Sigmoid colon (tissue), 7 donors: Measurements from ENCODE around the gene NR1H4. TPM values are rescaled to one million over a fixed set of nuclear protein-coding genes. Genes with fewer than 3 reads are reported as not detected.

Experiments
- DNase-seq: peaks from one replicate; pipeline ENCODE4 v3.0.0-alpha.2; 2019
- H3K27ac ChIP-seq, 4 donors: fragments of 200-600 bp; sonication (generic); one replicate each; pipeline ENCODE4 v1.5.1; 2016 to 2019; ENCODE audit warnings: mild to moderate bottlenecking in 1 of 4
- H3K27me3 ChIP-seq, 3 donors: fragments of 200-600 bp; sonication (generic); one replicate each; pipeline ENCODE4 v1.5.1; 2019; ENCODE audit warnings: mild to moderate bottlenecking in 1 of 3
- H3K36me3 ChIP-seq, 4 donors: fragments of 200-600 bp; sonication (generic); one replicate each; pipeline ENCODE4 v1.5.1; 2016 to 2019
- H3K4me1 ChIP-seq, 4 donors: fragments of 200-600 bp; sonication (generic); one replicate each; pipeline ENCODE4 v1.5.1; 2017 to 2019
- H3K4me3 ChIP-seq, 4 donors: fragments of 200-600 bp; sonication (generic); one replicate each; pipeline ENCODE4 v1.5.1; 2017 to 2019; ENCODE audit warnings: mild to moderate bottlenecking in 2 of 4, moderate library complexity in 1 of 4
- H3K9me3 ChIP-seq, 4 donors: fragments of 200-600 bp in 3 of 4; sonication (generic) in 3 of 4; one replicate each; pipeline versions ENCODE4 v1.5.1 to v1.6.1; 2013 to 2019
- EP300 ChIP-seq, 4 donors: sonication (generic); formaldehyde crosslinking; IDR thresholded peaks; one replicate each; pipeline ENCODE4 v1.6.1; 2017; ENCODE audit warnings: antibody characterized with exemption in 4 of 4
- POLR2A ChIP-seq, 2 donors: fragments of 450-650 bp; IDR thresholded peaks; one replicate each; pipeline ENCODE4 v1.6.1; 2016; ENCODE audit warnings: antibody characterized with exemption in 2 of 2, mild to moderate bottlenecking in 2 of 2, moderate library complexity in 2 of 2
- POLR2AphosphoS5 ChIP-seq, 4 donors: sonication (generic); formaldehyde crosslinking; IDR thresholded peaks; one replicate each; pipeline ENCODE4 v1.6.1; 2017; ENCODE audit warnings: antibody characterized with exemption in 4 of 4
- WGBS, 2 donors: extraction: QIAGEN DNeasy Blood & Tissue Kit; methylation state at CpG; one replicate each; pipeline ENCODE4 v1.1.7; 2013; 5-methylcytosine and 5-hydroxymethylcytosine counted together
- intact Hi-C: fragments of 100-400 bp; cut with DNase I; formaldehyde crosslinking; loops from one replicate; pipeline ENCODE4 v1.15.1; 2023
- polyA plus RNA-seq, 3 donors: library from polyadenylated mRNA; stranded (reverse); fragments of 200-250 nt; gene quantifications; one replicate each; pipeline ENCODE4 v1.2.3, GENCODE V29; 2013
- total RNA-seq, 4 donors: library from RNA; depleted of rRNA; stranded (reverse); fragments of >200 nt; gene quantifications; one replicate each; pipeline ENCODE4 v1.1.0, GENCODE V29; 2016
- TF ChIP-seq, protein P1 (sequence below), 4 experiments: fragments of 450-650 bp in 3 of 4; fragments of 200-600 bp in 1 of 4; IDR thresholded peaks; one replicate each; pipeline ENCODE4 v1.5.1; 2016 to 2019; ENCODE audit warnings: antibody characterized with exemption in 4 of 4, mild to moderate bottlenecking in 3 of 4, moderate library complexity in 2 of 4
- donor health status: healthy with polysubstance abuse.
- donor health status: Bipolar disorder and iron deficiency.
- donor health status: healthy.

NR1H4 gene
- total and polyA plus RNA-seq, 7 donors, result 4.5 to 43.9 (median 9.6) TPM; not detected in 4

DNA sequence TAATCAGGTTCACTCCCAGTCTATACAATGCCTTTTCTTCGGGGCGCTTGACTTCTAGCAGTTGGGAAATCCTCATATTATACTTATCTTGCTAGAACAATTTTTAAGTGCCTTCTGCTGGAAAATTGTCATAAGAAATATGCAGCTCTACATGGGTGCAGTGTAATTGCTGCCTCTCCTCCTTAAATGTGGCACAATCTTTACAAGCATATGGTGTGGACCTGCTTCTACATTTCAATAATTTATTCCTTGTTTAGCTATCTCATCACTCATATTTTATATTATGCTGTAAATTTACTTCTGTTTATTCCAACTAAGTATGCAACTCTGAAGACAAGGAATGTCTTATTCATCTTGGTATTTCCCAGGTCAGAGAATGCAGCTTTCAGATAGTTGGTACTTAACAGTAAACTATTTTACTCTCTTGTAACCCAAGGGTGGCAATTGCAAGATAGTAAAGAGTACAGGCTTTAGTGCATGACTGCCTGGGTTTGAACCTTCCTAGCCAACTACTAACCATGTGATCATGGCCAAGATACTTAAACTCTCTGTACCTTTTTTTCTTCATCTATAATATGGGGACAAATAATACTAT is 56.2 kb downstream of the NR1H4 start:
- 94% methylated on average over 2 of the region's 2 CpGs for WGBS, 2 donors
- no peaks in the 10 kb centered on the region for H3K27me3 ChIP-seq

GRCh38 chr12:100533376-100533775 is 59.7 kb downstream of the NR1H4 start:
- no peaks in the 10 kb centered on the region for H3K4me1 ChIP-seq
- no peak for TF ChIP-seq POLR2A (IDR thresholded peaks at IDR 0.05)
- TF ChIP-seq, protein P1, sequence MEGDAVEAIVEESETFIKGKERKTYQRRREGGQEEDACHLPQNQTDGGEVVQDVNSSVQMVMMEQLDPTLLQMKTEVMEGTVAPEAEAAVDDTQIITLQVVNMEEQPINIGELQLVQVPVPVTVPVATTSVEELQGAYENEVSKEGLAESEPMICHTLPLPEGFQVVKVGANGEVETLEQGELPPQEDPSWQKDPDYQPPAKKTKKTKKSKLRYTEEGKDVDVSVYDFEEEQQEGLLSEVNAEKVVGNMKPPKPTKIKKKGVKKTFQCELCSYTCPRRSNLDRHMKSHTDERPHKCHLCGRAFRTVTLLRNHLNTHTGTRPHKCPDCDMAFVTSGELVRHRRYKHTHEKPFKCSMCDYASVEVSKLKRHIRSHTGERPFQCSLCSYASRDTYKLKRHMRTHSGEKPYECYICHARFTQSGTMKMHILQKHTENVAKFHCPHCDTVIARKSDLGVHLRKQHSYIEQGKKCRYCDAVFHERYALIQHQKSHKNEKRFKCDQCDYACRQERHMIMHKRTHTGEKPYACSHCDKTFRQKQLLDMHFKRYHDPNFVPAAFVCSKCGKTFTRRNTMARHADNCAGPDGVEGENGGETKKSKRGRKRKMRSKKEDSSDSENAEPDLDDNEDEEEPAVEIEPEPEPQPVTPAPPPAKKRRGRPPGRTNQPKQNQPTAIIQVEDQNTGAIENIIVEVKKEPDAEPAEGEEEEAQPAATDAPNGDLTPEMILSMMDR (IDR thresholded peaks at IDR 0.05), result no peak
- no peak for DNase-seq
- H3K27ac ChIP-seq, result no peak overlapping the region
- WGBS, 2 donors, result 82 to 87% methylated on average over 3 of the region's 3 CpGs
- intact Hi-C loops, result no loop called here
- no peaks in the 10 kb centered on the region for H3K9me3 ChIP-seq
- no peak overlapping the region for H3K4me3 ChIP-seq
- H3K36me3 ChIP-seq, result no peaks in the 10 kb centered on the region
- no peaks in the 10 kb centered on the region for H3K27me3 ChIP-seq

More for the DNA sequence above, 56.2 kb downstream of the NR1H4 start:
- no peaks in the 10 kb centered on the region for H3K9me3 ChIP-seq
- no peak overlapping the region for H3K4me3 ChIP-seq
- intact Hi-C loops, result no loop called here
- TF ChIP-seq, protein P1 (IDR thresholded peaks at IDR 0.05), result no peak
- TF ChIP-seq EP300 (IDR thresholded peaks at IDR 0.05) (no peak), POLR2AphosphoS5 (IDR thresholded peaks at IDR 0.05) (no peak), POLR2A (IDR thresholded peaks at IDR 0.05) (no peak)
- H3K4me1 ChIP-seq, result no peaks in the 10 kb centered on the region
- no peak for DNase-seq
- no peak overlapping the region for H3K27ac ChIP-seq
- no peaks in the 10 kb centered on the region for H3K36me3 ChIP-seq

DNA sequence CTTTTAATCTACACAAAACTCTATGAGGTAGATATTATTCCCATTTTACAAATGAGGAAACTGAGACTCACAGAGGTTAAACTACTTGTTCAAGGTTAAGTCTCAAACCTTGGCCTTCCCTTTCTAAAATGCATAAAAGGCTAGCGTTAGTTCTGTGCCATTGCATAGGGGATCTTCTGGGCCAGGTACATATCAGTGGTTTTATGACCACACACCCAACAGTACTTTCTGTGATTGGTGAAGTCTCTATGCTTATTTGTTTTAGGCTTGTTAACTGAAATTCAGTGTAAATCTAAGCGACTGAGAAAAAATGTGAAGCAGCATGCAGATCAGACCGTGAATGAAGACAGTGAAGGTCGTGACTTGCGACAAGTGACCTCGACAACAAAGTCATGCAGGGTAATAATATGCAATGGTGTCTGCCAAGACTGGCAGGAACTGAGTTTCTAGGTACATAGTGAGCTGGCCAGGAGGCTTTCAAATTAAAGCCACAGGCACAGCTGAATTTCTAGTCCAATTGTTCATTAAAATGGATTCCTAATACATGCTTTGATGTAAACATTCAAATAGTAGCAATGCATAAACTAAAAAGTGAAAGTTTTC is 61.1 kb downstream of the NR1H4 start:
- TF ChIP-seq EP300 (IDR thresholded peaks at IDR 0.05), result no peak
- TF ChIP-seq, protein P1 (IDR thresholded peaks at IDR 0.05), result no peak
- TF ChIP-seq POLR2A (IDR thresholded peaks at IDR 0.05), result no peak
- TF ChIP-seq POLR2AphosphoS5 (IDR thresholded peaks at IDR 0.05), result no peak
- H3K9me3 ChIP-seq, result no peaks in the 10 kb centered on the region
- no peaks in the 10 kb centered on the region for H3K27me3 ChIP-seq
- intact Hi-C loops, result no loop called here
- no peak for DNase-seq
- no peak overlapping the region for H3K4me3 ChIP-seq
- no peaks in the 10 kb centered on the region for H3K36me3 ChIP-seq
- WGBS, 2 donors, result 18 to 66% methylated on average over 6 of the region's 6 CpGs
- no peak overlapping the region for H3K27ac ChIP-seq
- no peaks in the 10 kb centered on the region for H3K4me1 ChIP-seq

DNA sequence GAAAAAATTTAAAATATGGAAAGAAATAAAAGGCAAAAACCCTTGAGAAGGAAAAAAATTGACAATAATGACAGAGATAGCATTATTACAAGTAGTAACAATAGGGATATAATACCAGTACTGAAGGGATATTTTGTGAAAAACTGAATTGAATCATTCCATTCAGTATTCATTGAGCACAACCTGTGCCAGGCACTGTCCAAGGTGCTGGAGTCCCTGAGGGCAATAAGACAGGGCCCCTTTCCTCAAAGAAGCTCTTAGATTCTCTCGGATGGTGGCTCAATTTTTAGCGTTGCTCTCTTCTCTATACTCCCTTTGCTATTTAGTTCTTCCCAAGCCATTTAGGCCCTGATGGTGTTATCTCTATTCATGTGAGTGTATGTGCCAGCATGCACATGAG is 65.5 kb downstream of the NR1H4 start:
- H3K4me1 ChIP-seq, result no peaks in the 10 kb centered on the region
- 47 to 64% methylated on average over 2 of the region's 2 CpGs for WGBS, 2 donors
- DNase-seq, result no peak
- H3K36me3 ChIP-seq, result no peaks in the 10 kb centered on the region
- intact Hi-C loops, result no loop called here
- no peak overlapping the region for H3K27ac ChIP-seq
- no peaks in the 10 kb centered on the region for H3K27me3 ChIP-seq
- H3K9me3 ChIP-seq, result no peaks in the 10 kb centered on the region
- H3K4me3 ChIP-seq, result no peak overlapping the region
- TF ChIP-seq POLR2AphosphoS5 (IDR thresholded peaks at IDR 0.05) (no peak), POLR2A (IDR thresholded peaks at IDR 0.05) (no peak), EP300 (IDR thresholded peaks at IDR 0.05) (no peak)
- TF ChIP-seq, protein P1 (IDR thresholded peaks at IDR 0.05), result no peak

DNA sequence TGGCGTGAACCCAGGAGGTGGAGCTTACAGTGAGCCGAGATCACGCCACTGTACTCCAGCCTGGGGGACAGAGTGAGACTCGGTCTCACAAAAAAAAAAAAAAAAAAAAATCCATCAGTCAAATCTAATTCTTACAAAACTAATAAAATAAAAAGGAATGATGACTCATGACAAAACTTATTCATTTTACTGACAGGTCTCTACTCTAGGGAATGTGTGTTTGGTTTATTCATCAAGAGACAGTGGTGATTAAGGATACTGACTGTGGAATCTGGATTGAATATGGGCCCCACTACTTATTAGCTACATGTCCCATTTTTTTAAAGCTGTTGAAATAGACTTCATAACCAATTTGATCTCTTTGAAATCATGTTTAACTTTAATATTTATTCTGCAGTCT is 70.5 kb downstream of the NR1H4 start:
- intact Hi-C loops, result no loop called here
- WGBS, 2 donors, result 91 to 98% methylated on average over 4 of the region's 4 CpGs
- Histone ChIP-seq H3K4me1 (no peaks in the 10 kb centered on the region), H3K4me3 (no peak overlapping the region), H3K27me3 (no peaks in the 10 kb centered on the region), H3K27ac (no peak overlapping the region), H3K36me3 (no peaks in the 10 kb centered on the region), H3K9me3 (no peaks in the 10 kb centered on the region)
- TF ChIP-seq, protein P1 (IDR thresholded peaks at IDR 0.05), result no peak
- TF ChIP-seq EP300 (IDR thresholded peaks at IDR 0.05), result no peak
- TF ChIP-seq POLR2A (IDR thresholded peaks at IDR 0.05), result no peak
- TF ChIP-seq POLR2AphosphoS5 (IDR thresholded peaks at IDR 0.05), result no peak
- DNase-seq, result no peak
